ENCODE data around the gene CAB39. TPM values are rescaled to one million over a fixed set of nuclear protein-coding genes. Genes with fewer than 3 reads are reported as not detected.

The CAB39 gene
- total RNA-seq, 1 experiment from 2014 or later = 40.4 TPM

GRCh38 chr2:230761704-230762103 is 49.1 kb downstream of the CAB39 start:
- intact Hi-C loops (cut with micrococcal nuclease; ENCODE audit: unreplicated experiment) = loop anchor here (5.0 kb wide), 1 partner anchor 36 kb away; no protein-coding TSS in a partner anchor
- no TSS peak for BruUV-seq (replicated peaks)

GRCh38 chr2:230762317-230762896 is 49.8 kb downstream of the CAB39 start:
- no peak overlapping the region for H3K27ac Mint-ChIP-seq (ENCODE audit: unreplicated experiment)

More at GRCh38 chr2:230761704-230762103, 49.1 kb downstream of the CAB39 start:
- Mint-ChIP-seq H3K4me3 (ENCODE audit: unreplicated experiment) (no peak overlapping the region), H3K27ac (ENCODE audit: unreplicated experiment) (no peak overlapping the region), H3K27me3 (ENCODE audit: insufficient read depth, unreplicated experiment) (no peaks in the 10 kb centered on the region), H3K36me3 (ENCODE audit: insufficient read depth, unreplicated experiment) (peaks cover 12% of the 10 kb centered on the region), H3K4me1 (ENCODE audit: low read depth, unreplicated experiment) (peaks cover 14% of the 10 kb centered on the region), H3K9me3 (ENCODE audit: unreplicated experiment) (no peaks in the 10 kb centered on the region)
- TF ChIP-seq, protein P1, sequence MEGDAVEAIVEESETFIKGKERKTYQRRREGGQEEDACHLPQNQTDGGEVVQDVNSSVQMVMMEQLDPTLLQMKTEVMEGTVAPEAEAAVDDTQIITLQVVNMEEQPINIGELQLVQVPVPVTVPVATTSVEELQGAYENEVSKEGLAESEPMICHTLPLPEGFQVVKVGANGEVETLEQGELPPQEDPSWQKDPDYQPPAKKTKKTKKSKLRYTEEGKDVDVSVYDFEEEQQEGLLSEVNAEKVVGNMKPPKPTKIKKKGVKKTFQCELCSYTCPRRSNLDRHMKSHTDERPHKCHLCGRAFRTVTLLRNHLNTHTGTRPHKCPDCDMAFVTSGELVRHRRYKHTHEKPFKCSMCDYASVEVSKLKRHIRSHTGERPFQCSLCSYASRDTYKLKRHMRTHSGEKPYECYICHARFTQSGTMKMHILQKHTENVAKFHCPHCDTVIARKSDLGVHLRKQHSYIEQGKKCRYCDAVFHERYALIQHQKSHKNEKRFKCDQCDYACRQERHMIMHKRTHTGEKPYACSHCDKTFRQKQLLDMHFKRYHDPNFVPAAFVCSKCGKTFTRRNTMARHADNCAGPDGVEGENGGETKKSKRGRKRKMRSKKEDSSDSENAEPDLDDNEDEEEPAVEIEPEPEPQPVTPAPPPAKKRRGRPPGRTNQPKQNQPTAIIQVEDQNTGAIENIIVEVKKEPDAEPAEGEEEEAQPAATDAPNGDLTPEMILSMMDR (IDR thresholded peaks at IDR 0.05; ENCODE audit: insufficient read depth in 1 of 2, low read depth in 1 of 2, low read length in 1 of 2, severe bottlenecking in 1 of 2, unreplicated experiment in 1 of 2) = no peak
- no peaks in the 10 kb centered on the region for H3K36me3 ChIP-seq (ENCODE audit: control insufficient read depth, insufficient read depth, low read length)
- ChIA-PET CTCF (no interaction called here), POLR2A (no interaction called here)
- peaks cover 17% of the 10 kb centered on the region; the same call in 1 of the 2 replicates for H3K4me1 ChIP-seq
- no peaks in the 10 kb centered on the region for H3K9me3 ChIP-seq
- DNase-seq = no peak
- no peaks in the 10 kb centered on the region for H3K27me3 ChIP-seq (replicated peaks; ENCODE audit: control insufficient read depth, insufficient read depth, low read length)
- no peak overlapping the region for H3K4me3 ChIP-seq (ENCODE audit: low read depth, low read length)

DNA sequence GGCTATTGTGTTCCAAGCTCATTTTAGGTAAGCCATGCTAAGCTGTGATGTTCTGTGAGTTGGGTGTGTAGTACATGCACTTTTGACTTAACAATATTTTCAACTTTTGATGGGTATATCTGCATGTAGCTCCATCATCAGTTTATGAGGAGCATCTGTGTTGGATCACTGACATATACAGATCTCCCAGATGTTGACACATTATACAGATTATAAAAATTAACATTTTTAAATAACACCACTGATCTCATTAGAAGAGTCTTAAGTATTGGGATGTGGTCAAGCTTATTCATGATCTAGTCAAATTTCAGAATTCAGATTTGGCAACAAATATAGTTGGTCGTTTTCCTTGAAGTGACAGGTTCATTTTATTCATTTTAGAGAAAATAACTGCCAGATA is 51.7 kb downstream of the CAB39 start:
- no peaks in the 10 kb centered on the region for H3K9me3 Mint-ChIP-seq (ENCODE audit: unreplicated experiment)
- H3K4me3 Mint-ChIP-seq (ENCODE audit: unreplicated experiment) = no peak overlapping the region
- H3K27me3 Mint-ChIP-seq (ENCODE audit: insufficient read depth, unreplicated experiment) = no peaks in the 10 kb centered on the region
- peaks cover 14% of the 10 kb centered on the region for H3K4me1 Mint-ChIP-seq (ENCODE audit: low read depth, unreplicated experiment)
- no peak for DNase-seq
- ChIA-PET POLR2A (no interaction called here), CTCF (no interaction called here)
- TF ChIP-seq, protein P1 (IDR thresholded peaks at IDR 0.05; ENCODE audit: insufficient read depth in 1 of 2, low read depth in 1 of 2, low read length in 1 of 2, severe bottlenecking in 1 of 2, unreplicated experiment in 1 of 2) = no peak
- Histone ChIP-seq H3K27me3 (replicated peaks; ENCODE audit: control insufficient read depth, insufficient read depth, low read length) (no peaks in the 10 kb centered on the region), H3K9me3 (no peaks in the 10 kb centered on the region), H3K4me3 (ENCODE audit: low read depth, low read length) (no peak overlapping the region), H3K4me1 (peaks cover 10% of the 10 kb centered on the region; the same call in 1 of the 2 replicates), H3K36me3 (ENCODE audit: control insufficient read depth, insufficient read depth, low read length) (no peaks in the 10 kb centered on the region)
- no peak overlapping the region for H3K27ac Mint-ChIP-seq (ENCODE audit: unreplicated experiment)
- intact Hi-C loops (cut with micrococcal nuclease; ENCODE audit: unreplicated experiment) = loop anchor here (5.0 kb wide), 1 partner anchor 33 kb away; no protein-coding TSS in a partner anchor
- no TSS peak for BruUV-seq (replicated peaks)
- peaks cover 16% of the 10 kb centered on the region for H3K36me3 Mint-ChIP-seq (ENCODE audit: insufficient read depth, unreplicated experiment)

More at GRCh38 chr2:230762317-230762896, 49.8 kb downstream of the CAB39 start:
- TF ChIP-seq, protein P1 (IDR thresholded peaks at IDR 0.05; ENCODE audit: insufficient read depth in 1 of 2, low read depth in 1 of 2, low read length in 1 of 2, severe bottlenecking in 1 of 2, unreplicated experiment in 1 of 2) = peak; percentile 30 to 68
- intact Hi-C loops (cut with micrococcal nuclease; ENCODE audit: unreplicated experiment) = loop anchor here (5.0 kb wide), 1 partner anchor 35 kb away; no protein-coding TSS in a partner anchor
- Histone ChIP-seq H3K9me3 (no peaks in the 10 kb centered on the region), H3K36me3 (ENCODE audit: control insufficient read depth, insufficient read depth, low read length) (no peaks in the 10 kb centered on the region), H3K27me3 (replicated peaks; ENCODE audit: control insufficient read depth, insufficient read depth, low read length) (no peaks in the 10 kb centered on the region), H3K4me1 (peaks cover 10% of the 10 kb centered on the region; the same call in 1 of the 2 replicates), H3K4me3 (ENCODE audit: low read depth, low read length) (no peak overlapping the region)
- BruUV-seq (replicated peaks) = no TSS peak
- ChIA-PET CTCF (no interaction called here), POLR2A (no interaction called here)
- peak; percentile 51 to 62 for DNase-seq
- no peaks in the 10 kb centered on the region for H3K27me3 Mint-ChIP-seq (ENCODE audit: insufficient read depth, unreplicated experiment)
- peaks cover 14% of the 10 kb centered on the region for H3K4me1 Mint-ChIP-seq (ENCODE audit: low read depth, unreplicated experiment)
- no peak overlapping the region for H3K4me3 Mint-ChIP-seq (ENCODE audit: unreplicated experiment)
- H3K9me3 Mint-ChIP-seq (ENCODE audit: unreplicated experiment) = no peaks in the 10 kb centered on the region
- peaks cover 12% of the 10 kb centered on the region for H3K36me3 Mint-ChIP-seq (ENCODE audit: insufficient read depth, unreplicated experiment)

Measured in Caco-2 (cell line).